Kidney (tissue), 14 donors: ENCODE measurements around the gene GIPR. TPM values are rescaled to one million over a fixed set of nuclear protein-coding genes. Genes with fewer than 3 reads are reported as not detected.

Source experiments
- DNase-seq, 5 donors: peaks; one replicate each; pipeline ENCODE4 v3.0.0-alpha.2; 2013 to 2020
- FAIRE-seq: peaks from 2 replicates; lab custom pipeline; 2012; peaks lifted over from hg19 to GRCh38; lab: Jason Lieb, UNC
- H3K27ac ChIP-seq, 2 donors: one replicate each; pipeline ENCODE4 v1.7.0; 2013; ENCODE audit warnings: low read depth in 2 of 2, low read length in 2 of 2, inconsistent platforms in 1 of 2
- H3K27me3 ChIP-seq: one replicate; pipeline ENCODE4 v1.7.1; 2013; ENCODE audit warnings: low read length, inconsistent platforms; ENCODE audit not compliant: control insufficient read depth, insufficient read depth
- H3K36me3 ChIP-seq, 3 donors: one replicate each; pipeline versions ENCODE4 v1.7.0 to v1.7.1; 2013; ENCODE audit warnings: low read length in 3 of 3, control low read depth in 1 of 3, inconsistent platforms in 1 of 3; ENCODE audit not compliant: insufficient read depth in 3 of 3, control insufficient read depth in 2 of 3
- H3K4me1 ChIP-seq, 3 donors: one replicate each; pipeline versions ENCODE4 v1.7.0 to v1.7.1; 2013; ENCODE audit warnings: low read length in 3 of 3, inconsistent platforms in 1 of 3, low read depth in 1 of 3; ENCODE audit not compliant: control insufficient read depth in 2 of 3, insufficient read depth in 2 of 3
- H3K4me3 ChIP-seq, 3 donors: one replicate each; pipeline versions ENCODE4 v1.7.0 to v1.8.1; 2013; ENCODE audit warnings: low read length in 3 of 3, control low read depth in 1 of 3, inconsistent platforms in 1 of 3
- H3K9ac ChIP-seq, 3 donors: one replicate each; pipeline versions ENCODE4 v1.7.0 to v1.7.1; 2013; ENCODE audit warnings: low read length in 3 of 3, control low read depth in 1 of 3, inconsistent platforms in 1 of 3
- H3K9me3 ChIP-seq, 3 donors: one replicate each; pipeline versions ENCODE4 v1.7.0 to v1.7.1; 2013; ENCODE audit warnings: low read length in 3 of 3, control low read depth in 1 of 3, inconsistent platforms in 1 of 3; ENCODE audit not compliant: control insufficient read depth in 2 of 3, insufficient read depth in 1 of 3
- intact Hi-C: fragments of 100-400 bp; cut with DNase I; formaldehyde crosslinking; loops from one replicate; pipeline ENCODE4 v1.11.1; 2022
- polyA plus RNA-seq: library from polyadenylated mRNA; stranded (reverse); fragments of 350-450 nt; fragmentation: Illumina TruSeq; extraction: RNeasy Lipid Tissue Mini Kit (QIAGEN cat#74804); gene quantifications from one replicate; pipeline ENCODE4 v1.2.3, GENCODE V29; 2014; ENCODE audit warnings: low read depth, low replicate concordance; ENCODE audit not compliant: insufficient read depth
- total RNA-seq: library from RNA; stranded (reverse); fragmentation: NEBNext Ultra II Directional; extraction: Animal tissue kit (Norgen Biotek cat#: 25700); gene quantifications from one replicate; pipeline ENCODE4 v1.2.1, GENCODE V29; 2021
- TF ChIP-seq, protein P1 (sequence below): IDR thresholded peaks from 3 replicates; pipeline ENCODE4 v1.5.1; 2012; ENCODE audit warnings: mild to moderate bottlenecking, moderate library complexity, borderline replicate concordance; ENCODE audit not compliant: insufficient read depth; ENCODE audit errors: extremely low read depth
- donor health status: control.
- donor health status: control.
- donor health status: control.
- donor health status: control.
- donor health status: control.
- donor health status: DM: yes; HTN: yes; CAD: no.
- donor health status: Normal renal cell carcinoma (clear cell type).

GIPR gene
- total and polyA plus RNA-seq, 2 donors from 2014 or later, result 0.65 to 3.3 TPM

DNA sequence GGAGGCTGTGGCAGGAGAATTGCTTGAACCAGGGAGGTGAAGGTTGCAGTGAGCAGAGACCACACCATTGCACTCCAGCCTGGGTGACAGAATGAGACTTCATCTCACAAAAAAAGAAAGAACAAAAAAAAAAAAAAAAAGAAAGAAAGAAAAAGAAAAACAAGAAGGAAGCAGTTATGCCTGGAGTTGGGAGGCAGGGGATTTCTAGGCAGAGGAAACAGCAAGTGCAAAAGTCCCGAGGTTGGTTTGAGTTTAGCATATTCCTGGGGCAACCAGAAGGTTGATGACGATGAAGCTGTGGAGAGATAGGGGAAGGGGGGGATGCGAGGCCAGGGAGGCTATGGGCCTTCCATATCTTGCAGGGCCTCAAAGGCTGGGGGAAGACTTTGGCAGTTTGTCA is 17.3 kb upstream of the GIPR start:
- no peaks in the 10 kb centered on the region for H3K36me3 ChIP-seq
- TF ChIP-seq, protein P1, sequence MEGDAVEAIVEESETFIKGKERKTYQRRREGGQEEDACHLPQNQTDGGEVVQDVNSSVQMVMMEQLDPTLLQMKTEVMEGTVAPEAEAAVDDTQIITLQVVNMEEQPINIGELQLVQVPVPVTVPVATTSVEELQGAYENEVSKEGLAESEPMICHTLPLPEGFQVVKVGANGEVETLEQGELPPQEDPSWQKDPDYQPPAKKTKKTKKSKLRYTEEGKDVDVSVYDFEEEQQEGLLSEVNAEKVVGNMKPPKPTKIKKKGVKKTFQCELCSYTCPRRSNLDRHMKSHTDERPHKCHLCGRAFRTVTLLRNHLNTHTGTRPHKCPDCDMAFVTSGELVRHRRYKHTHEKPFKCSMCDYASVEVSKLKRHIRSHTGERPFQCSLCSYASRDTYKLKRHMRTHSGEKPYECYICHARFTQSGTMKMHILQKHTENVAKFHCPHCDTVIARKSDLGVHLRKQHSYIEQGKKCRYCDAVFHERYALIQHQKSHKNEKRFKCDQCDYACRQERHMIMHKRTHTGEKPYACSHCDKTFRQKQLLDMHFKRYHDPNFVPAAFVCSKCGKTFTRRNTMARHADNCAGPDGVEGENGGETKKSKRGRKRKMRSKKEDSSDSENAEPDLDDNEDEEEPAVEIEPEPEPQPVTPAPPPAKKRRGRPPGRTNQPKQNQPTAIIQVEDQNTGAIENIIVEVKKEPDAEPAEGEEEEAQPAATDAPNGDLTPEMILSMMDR, result no peak
- no peaks in the 10 kb centered on the region for H3K27me3 ChIP-seq
- DNase-seq (no peak), FAIRE-seq (no peak)
- no peaks in the 10 kb centered on the region for H3K4me1 ChIP-seq
- no peak overlapping the region for H3K9ac ChIP-seq
- intact Hi-C loops, result no loop called here
- H3K4me3 ChIP-seq, result no peak overlapping the region
- no peak overlapping the region for H3K27ac ChIP-seq
- H3K9me3 ChIP-seq, result no peaks in the 10 kb centered on the region

DNA sequence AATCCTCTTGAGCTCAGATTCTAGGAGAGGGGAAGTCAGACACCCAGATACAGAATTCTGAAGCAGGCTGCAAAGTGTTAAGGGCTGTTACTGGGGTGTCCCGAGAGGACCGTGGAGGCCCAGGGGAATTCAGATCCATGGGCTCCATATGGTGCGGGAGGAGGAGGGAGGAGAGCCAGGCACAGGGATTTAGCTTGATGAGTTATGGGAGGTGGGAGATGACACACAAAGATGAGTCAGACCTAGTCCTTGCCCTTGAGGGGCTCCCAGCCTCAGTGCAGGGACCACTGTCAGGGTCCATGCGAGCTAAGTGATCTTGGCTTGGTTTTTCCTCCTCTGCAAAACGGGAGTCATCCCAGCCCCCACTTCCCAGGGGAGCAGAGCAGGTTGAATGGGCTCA is 14.4 kb upstream of the GIPR start:
- TF ChIP-seq, protein P1, result no peak
- intact Hi-C loops, result no loop called here
- no peaks in the 10 kb centered on the region for H3K9me3 ChIP-seq
- H3K27me3 ChIP-seq, result no peaks in the 10 kb centered on the region
- no peak overlapping the region for H3K4me3 ChIP-seq
- H3K9ac ChIP-seq, result no peak overlapping the region
- DNase-seq (no peak), FAIRE-seq (no peak)
- H3K27ac ChIP-seq, result no peak overlapping the region
- H3K4me1 ChIP-seq, result no peaks in the 10 kb centered on the region
- no peaks in the 10 kb centered on the region for H3K36me3 ChIP-seq

DNA sequence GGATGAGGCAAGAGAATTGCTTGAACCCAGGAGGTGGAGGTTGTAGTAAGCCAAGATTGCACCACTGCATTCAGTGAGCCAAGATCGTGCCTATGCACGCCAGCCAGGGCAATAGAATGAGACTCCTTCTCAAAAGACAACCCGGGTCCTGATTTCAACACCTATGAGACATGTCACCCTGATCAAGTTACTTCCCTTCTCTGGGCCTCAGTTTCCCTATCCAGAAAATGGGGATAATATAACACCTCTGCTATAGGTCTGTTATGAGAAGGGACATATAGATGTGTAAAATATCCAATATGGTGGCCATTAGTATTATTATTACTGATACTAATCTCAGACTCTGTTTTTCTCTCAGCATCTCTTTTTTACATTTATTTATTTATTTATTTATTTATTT is 12.9 kb upstream of the GIPR start:
- TF ChIP-seq, protein P1, result no peak
- no peaks in the 10 kb centered on the region for H3K27me3 ChIP-seq
- H3K9me3 ChIP-seq, result no peaks in the 10 kb centered on the region
- H3K27ac ChIP-seq, result no peak overlapping the region
- intact Hi-C loops, result no loop called here
- H3K36me3 ChIP-seq, result no peaks in the 10 kb centered on the region
- no peaks in the 10 kb centered on the region for H3K4me1 ChIP-seq
- no peak overlapping the region for H3K4me3 ChIP-seq
- no peak overlapping the region for H3K9ac ChIP-seq
- DNase-seq (no peak), FAIRE-seq (no peak)

DNA sequence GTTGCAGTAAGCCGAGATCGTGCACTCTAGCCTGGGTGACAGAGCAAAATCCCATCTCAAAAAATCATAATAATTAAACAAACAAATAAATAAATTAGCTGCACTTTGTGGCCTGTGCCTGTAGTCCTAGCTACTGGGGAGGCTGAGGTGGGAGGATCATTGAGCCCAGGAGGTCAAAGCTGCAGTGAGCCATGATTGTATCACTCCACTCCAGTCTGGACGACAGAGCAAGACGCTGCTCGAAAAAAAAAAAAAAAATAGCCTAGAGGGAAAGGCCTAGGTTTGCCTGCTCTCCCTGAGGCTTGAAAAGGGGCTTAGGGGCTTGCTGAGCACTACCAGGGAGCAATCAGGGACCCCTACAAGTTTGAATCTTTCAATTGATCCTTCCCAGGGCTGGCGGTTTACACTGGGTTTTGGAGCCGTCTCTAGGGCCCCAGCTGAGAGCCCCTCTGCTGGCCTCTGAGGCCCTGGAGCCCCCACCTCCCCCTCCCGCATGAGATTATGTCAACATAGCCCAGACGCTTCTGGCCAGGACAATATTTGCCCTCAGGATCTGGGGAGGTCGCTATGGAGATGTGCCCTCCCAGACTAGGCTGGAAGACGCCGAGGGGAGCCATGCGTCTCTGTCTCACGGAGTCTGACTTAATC is 10.4 kb upstream of the GIPR start:
- no peak for FAIRE-seq
- no peak for DNase-seq
- Histone ChIP-seq H3K9me3 (no peaks in the 10 kb centered on the region), H3K9ac (no peak overlapping the region), H3K4me1 (no peaks in the 10 kb centered on the region), H3K27me3 (no peaks in the 10 kb centered on the region), H3K27ac (no peak overlapping the region), H3K36me3 (no peaks in the 10 kb centered on the region), H3K4me3 (no peak overlapping the region)
- TF ChIP-seq, protein P1, result no peak
- intact Hi-C loops, result no loop called here
